Kidney epithelial cell (primary cell): ENCODE results near the gene ETV6. TPM values are rescaled to one million over a fixed set of nuclear protein-coding genes. Genes with fewer than 3 reads are reported as not detected.

Experiments used
- DNase-seq: peaks from one replicate; pipeline ENCODE4 v3.0.0-alpha.2; 2010; ENCODE audit warnings: low read depth
- H3K27me3 ChIP-seq: 2 replicates; pipeline ENCODE4 v1.6.0; 2011; ENCODE audit warnings: low read length; ENCODE audit not compliant: control insufficient read depth, insufficient read depth
- H3K36me3 ChIP-seq: 2 replicates; pipeline ENCODE4 v1.5.1; 2011; ENCODE audit warnings: low read length; ENCODE audit not compliant: control insufficient read depth, insufficient read depth
- H3K4me3 ChIP-seq: 2 replicates; pipeline ENCODE4 v1.5.1; 2011; ENCODE audit warnings: low read depth, mild to moderate bottlenecking, control low read depth, low read length
- CTCF ChIP-seq: IDR thresholded peaks from 2 replicates; pipeline ENCODE4 v1.5.1; 2011; ENCODE audit warnings: mild to moderate bottlenecking, moderate library complexity, low read length, control low read depth, inconsistent platforms; ENCODE audit not compliant: insufficient read depth, poor library complexity, severe bottlenecking
- total RNA-seq: library from RNA; depleted of rRNA; stranded (reverse); fragments of >200 nt; gene quantifications from 2 replicates; pipeline ENCODE4 v1.2.3, GENCODE V29; 2015

The ETV6 gene
- total RNA-seq, 1 donor from 2014 or later, result 17.6 TPM

- Histone ChIP-seq H3K27me3 (no peaks in the 10 kb centered on the region), H3K36me3 (no peaks in the 10 kb centered on the region), H3K4me3 (no peak overlapping the region)
- TF ChIP-seq CTCF, result no peak
- no peak for DNase-seq
Measured at GRCh38 chr12:11698729-11699128, 49.3 kb downstream of the ETV6 start.

GRCh38 chr12:11701433-11701832 lies 52.0 kb downstream of the ETV6 start:
- no peak for TF ChIP-seq CTCF
- Histone ChIP-seq H3K4me3 (no peak overlapping the region), H3K36me3 (no peaks in the 10 kb centered on the region), H3K27me3 (no peaks in the 10 kb centered on the region)
- DNase-seq, result no peak

- Histone ChIP-seq H3K36me3 (no peaks in the 10 kb centered on the region), H3K27me3 (no peaks in the 10 kb centered on the region), H3K4me3 (no peak overlapping the region)
- no peak for TF ChIP-seq CTCF
- no peak for DNase-seq
Measured at GRCh38 chr12:11702959-11703358, 53.5 kb downstream of the ETV6 start.

- Histone ChIP-seq H3K36me3 (no peaks in the 10 kb centered on the region), H3K27me3 (no peaks in the 10 kb centered on the region), H3K4me3 (no peak overlapping the region)
- no peak for DNase-seq
- TF ChIP-seq CTCF, result no peak
Measured at GRCh38 chr12:11703378-11703777, 53.9 kb downstream of the ETV6 start.

GRCh38 chr12:11704089-11704488 lies 54.6 kb downstream of the ETV6 start:
- no peak for DNase-seq
- TF ChIP-seq CTCF, result no peak

GRCh38 chr12:11705010-11705409 lies 55.5 kb downstream of the ETV6 start:
- no peaks in the 10 kb centered on the region for H3K27me3 ChIP-seq
- peak; percentile 92 for DNase-seq
- H3K4me3 ChIP-seq, result no peak overlapping the region
- no peak for TF ChIP-seq CTCF
- H3K36me3 ChIP-seq, result no peaks in the 10 kb centered on the region

More at GRCh38 chr12:11704089-11704488, 54.6 kb downstream of the ETV6 start:
- H3K4me3 ChIP-seq, result no peak overlapping the region
- no peaks in the 10 kb centered on the region for H3K27me3 ChIP-seq
- H3K36me3 ChIP-seq, result no peaks in the 10 kb centered on the region
